HPDE6-E6E7 (cell line): ENCODE measurements around the gene MYCN.
"Not testable (repeated sequence)": the region's sequence is repeated elsewhere in the genome, so short reads cannot be mapped to it uniquely, and the experiment has no call there.

Experiments used
- DNase-seq: peaks from one replicate; pipeline ENCODE4 v3.0.0; 2011; ENCODE audit warnings: missing footprints; ENCODE audit errors: extremely low spot score

Gene MYCN

DNA sequence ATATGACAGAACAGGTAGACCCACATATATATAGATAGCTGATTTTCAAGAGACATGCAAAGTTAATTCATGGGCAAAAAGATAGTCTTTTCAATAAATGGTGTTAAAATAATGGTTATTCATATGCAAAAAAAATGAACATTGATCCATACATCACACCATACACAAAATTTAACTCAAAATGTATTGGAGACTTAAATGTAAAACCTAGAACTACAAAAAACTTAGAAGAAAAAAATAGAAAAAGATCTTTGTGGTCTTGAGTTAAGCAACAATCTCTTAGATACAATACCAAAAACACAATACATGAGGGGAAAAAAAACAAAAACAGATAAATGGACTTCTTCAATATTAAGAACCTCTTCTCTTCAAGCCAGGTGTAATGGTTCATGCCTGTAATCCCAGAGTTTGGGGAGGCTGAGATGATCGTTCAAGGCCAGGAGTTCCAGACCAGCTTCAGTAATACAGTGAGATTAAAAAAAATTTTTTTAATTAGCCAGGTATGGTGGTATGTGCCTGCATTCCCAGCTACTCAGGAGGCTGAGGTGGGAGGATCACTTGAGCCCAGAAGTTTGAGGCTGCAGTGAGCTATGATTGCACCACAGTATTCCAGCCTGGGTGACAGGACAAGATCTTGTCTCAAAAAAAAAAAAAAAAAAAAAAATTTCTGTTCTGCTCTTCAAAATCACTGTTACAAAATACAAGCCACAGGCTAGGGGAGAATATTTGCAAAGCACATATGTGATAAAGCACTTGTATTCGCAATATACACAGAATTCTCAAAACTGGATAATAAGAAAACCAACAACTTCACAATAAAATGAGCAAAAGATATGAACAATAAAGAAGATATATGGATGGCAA lies 32.7 kb upstream of the MYCN start:
- no peak for DNase-seq

DNA sequence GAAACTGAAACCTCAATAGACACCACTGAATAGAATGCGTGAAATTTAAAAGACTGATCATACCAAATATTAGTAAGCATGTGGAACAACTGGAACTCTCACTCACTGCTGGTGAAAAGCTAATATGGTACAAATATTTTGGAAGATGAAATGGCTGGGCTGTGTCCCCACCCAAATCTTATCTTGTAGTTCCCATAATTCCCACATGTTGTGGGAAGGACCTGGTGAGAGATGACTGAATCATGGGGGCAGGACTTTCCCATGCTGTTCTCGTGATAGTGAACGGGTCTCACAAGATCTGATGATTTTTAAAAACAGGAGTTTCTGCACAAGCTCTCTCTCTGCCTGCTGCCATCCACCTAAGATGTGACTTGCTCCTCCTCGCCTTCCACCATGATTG lies 32.0 kb upstream of the MYCN start:
- DNase-seq = no peak

DNA sequence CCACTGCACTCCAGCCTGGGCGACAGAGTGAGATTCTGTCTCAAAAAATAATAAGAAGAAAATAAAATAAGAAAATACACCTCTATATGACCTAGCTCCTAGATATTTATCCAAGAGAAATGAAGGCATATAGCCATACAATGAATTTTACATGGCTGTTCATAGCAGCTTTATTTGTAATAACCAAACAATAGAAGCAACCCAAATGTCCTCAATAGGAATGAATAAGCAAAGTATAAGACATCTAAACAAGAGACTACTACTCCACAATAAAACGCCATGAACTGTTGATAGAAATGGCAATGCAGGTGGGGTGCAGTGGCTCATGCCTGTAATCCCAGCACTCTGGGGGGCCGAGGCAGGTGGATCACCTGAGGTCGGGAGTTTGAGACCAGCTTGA lies 31.2 kb upstream of the MYCN start:
- DNase-seq = no peak

DNA sequence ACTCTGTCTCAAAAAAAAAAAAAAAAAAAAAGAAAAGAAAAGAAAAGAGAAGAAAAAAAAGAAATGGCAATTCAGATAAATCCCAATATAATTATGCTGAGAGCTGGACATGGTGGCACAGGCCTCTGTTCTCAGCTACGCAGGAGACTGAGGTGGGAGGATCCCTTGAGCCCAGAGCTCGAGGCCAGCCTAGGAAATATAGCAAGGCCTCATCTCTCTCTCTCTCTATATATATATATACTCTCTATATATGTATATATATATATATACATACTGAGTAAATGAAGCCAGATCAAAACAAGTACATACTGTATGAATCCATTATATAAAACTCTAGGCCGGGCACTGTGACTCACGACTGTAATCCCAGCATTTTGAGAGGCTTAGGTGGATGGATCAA lies 30.6 kb upstream of the MYCN start:
- DNase-seq = no peak

DNA sequence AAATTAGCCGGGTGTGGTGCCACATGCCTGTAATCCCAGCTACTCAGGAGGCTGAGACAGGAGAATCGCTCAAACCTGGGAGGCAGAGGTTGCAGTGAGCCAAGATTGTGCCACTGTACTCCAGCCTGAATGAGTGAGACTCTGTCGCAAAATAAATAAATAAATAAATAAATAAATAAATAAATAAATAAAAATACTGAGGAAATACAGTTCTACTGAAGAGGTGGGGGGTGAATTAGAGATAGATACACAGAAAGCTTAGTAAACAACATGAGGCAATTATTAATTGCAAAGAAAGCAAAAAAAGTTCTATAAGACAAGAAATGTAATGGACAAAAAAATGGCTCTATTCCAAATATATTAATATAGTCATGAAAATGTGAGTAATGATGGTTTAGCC lies 29.1 kb upstream of the MYCN start:
- not testable (repeated sequence) for DNase-seq

DNA sequence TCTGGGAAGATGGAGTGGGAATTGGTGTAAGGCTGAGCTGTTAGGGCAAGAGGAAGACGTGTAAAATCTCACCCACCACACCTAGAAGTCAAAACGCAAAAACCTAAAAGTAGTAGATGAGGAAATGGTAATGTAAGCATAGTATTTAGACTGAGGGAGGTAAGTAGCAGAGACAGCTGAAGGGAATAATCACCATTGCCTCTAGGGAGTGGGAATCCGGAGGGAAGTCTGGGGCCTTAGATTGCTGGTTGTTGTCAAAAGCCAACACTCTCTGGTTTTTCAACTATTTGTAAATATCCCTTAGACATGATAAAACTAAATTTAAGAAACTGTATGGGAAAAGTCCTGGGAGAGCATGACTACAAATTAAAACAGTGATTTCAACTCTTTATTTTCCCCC lies 28.7 kb upstream of the MYCN start:
- DNase-seq = no peak

DNA sequence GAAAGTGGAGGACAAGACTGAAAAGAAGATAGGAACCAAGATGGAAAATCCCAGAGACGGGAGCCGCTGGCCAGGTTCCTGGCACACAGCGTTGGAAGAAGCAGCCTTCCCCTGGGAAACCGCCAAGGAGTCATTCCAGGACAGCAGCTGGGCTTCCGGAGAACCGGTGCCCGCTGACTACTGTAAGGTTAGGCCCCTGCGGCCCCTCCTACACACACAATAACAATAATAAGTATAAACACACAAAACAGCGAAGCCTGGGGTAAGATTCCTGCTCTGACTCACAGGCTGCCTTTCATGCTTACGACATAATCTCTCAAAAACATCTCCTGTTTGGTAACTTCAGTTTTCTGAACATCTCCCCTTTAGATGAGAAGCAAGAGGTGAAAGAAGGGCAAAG lies 28.1 kb upstream of the MYCN start:
- DNase-seq = peak; percentile 49

DNA sequence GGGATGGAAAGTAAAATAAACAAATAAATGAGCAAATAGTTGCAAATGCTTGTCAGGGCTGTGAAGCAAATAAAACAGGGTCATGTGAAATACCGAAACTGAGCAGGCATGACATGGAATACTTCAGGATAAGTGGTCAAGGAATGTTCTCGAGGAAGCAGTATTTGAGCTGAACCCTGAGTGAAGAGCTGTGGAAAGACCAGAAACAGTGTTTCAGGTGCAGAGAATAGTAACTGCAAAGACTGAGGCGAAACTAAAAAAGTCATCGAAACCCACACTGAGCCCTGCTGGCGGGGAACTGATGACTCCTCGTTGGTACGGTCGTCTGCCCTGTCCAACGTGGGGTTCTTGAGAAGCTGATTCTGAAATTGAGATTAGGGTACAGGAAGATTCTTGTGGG lies 27.2 kb upstream of the MYCN start:
- DNase-seq = no peak

DNA sequence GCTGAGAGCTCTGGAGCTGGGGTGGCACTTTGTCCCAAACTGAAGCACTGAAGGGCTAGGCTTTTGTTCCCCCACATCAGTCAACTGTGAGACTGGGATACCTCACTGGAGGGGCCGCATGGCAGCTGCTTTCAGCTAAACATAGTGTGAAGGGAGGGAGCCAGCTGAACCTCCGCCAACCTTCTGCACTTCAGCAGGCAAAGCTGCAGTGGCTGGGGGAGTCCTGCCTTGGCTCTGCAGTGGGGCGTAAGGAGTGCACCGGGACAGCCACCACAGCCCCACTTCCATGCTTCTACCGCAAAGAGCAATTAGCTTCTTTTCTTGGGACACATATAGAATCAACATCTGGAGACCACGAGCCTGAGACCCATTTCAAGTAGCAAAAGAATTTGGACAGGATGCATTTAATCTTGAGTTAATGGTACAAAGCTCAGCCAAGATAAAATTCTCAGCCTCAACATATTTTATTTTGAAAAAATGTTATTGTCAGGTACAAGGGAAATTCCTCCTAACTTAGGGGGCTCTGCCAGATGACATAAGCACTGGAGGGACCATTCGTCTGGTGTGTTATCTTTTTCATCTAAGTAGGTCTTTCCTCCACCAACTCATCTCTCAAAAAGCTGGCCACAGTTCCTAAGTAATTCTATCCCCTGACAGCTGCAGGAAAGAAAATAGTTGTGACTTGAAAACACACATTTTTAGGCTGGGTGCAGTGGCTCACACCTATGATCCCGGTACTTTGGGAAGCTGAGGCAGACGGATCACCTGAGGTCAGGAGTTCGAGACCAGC lies 25.6 kb upstream of the MYCN start:
- DNase-seq = no peak

DNA sequence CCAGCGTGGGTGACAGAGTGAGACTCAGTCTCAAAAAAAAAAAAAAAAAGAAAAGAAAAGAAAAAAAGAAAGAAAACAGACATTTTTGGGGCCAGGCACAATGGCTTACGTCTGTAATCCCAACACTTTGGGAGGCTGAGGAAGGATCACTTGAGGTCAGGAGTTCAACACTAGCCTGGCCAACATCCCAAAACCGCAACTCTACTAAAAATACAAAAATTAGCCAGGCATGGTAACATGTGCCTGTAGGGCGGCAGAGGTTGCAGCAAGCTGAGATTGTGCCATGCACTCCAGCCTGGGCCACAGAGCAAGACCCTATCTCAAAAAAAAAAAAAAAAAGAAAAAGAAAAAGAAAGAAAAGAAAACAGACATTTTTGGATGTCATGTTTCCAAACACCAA lies 24.8 kb upstream of the MYCN start:
- not testable (repeated sequence) for DNase-seq

DNA sequence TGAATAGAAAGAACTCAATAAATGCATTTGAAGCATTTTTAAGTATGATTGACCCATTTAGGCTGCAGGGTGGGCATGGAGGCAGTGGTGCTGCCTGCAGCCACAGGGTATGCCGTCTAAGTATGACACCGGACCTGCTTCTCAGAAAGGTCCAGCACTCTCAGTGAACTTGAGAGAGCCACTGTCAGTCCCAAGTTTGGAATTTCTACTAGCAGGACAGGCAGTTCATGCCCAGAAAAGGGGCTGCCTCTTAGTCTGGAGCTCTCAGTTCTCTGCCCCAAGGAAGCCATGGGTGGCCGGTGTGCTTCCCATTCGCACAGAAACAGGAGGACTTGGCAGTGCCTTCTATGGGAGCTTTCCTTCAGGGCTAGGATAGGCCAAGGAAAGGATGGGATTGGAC lies 24.0 kb upstream of the MYCN start:
- no peak for DNase-seq

DNA sequence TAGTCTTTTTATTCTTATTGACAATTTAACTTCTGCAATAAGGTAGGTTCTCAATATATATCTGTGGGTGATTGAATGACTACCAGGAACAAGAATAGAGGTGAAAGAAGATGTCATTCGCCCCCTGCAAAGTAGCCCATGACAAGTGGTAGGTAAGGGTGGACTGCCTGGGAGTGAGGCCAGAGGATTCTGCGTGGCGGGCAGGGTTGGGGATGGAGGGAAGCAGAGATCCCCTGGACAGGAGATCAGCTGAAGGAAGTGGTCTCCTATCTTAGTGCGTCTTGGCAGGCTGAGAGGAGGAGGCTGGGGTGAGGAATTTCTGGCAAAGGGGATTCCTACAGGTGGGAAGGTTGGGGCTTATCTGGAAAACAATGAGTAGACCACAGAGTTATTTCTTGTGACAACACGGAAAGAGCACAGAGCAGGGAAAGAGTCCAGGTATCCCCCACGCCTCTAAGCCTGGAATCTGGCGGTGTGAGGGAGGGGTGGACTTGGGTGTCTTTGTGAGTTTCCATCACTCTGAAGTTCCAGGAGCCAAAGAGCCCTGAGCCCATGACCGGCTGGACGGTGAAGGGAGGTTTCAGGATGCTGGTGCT lies 21.5 kb upstream of the MYCN start:
- DNase-seq = no peak

DNA sequence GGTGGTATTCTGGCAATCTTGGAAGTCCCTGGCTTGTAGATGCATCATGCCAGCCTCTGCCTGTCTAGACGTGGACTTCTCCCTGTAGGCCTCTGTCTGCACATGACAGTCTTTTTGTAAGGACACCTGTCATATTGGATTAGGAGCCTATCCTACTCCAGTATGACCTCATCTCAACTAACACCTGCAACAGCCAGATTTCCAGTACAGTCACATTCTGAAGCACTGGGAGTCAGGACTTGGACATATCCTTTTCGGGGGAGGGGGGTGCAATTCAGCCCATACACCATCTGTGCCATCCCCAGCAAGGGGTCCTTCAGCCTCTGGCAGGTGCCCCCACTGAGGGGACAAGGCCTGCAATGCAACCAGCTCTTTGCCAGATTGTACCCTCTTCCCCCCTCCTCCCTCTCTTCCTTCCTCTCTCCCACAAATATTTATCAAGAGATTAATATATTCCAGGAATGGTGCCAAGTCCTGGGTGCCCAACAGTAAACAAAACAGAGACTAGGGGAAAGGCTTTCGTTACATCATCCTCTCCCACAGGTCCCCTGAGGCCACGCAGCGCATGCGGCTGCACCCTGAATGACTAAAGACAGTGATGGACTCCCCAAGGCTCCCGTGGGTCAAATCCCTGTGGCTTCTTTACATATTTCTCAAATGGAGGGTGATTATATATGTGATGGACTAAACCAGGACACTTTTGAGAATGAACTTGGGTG lies 20.5 kb upstream of the MYCN start:
- no peak for DNase-seq

DNA sequence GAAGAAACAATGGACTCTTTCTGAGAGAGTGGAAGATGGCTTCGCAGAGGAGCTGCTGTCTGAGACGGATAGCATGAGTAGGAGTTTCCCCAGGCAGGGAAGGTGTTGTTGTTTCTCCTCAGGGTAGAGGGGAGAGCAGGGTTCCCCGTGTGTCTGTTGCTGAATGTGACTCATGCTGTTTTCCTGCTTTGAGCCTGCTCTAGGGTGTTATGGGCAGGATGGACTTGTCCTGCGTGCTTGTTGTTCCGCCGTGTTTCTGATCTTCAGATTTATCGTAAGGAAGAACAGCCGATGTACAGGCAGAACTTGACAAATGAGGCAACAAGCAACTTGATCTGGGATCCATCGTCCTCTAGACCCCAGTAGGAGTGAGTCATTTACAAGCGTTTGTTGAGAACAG lies 19.7 kb upstream of the MYCN start:
- no peak for DNase-seq

DNA sequence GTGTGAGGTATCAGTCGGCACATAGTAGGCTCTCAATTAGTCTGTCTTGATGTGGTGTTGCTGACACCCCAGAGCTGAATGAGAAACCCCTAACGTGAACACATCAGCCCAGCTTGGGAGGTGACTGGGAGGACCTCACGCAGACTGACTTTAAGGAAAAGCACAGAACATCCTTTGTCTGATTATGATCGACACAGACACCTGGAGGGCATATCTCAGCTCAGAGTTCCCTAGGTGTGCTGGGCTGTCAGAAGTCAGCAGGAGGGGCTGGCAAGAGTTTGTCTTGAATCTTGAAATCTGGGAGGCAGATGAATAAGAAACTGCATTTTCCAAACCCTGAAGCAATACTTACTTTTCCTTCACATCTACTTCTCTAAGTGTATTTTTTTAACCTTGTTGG lies 16.8 kb upstream of the MYCN start:
- no peak for DNase-seq

DNA sequence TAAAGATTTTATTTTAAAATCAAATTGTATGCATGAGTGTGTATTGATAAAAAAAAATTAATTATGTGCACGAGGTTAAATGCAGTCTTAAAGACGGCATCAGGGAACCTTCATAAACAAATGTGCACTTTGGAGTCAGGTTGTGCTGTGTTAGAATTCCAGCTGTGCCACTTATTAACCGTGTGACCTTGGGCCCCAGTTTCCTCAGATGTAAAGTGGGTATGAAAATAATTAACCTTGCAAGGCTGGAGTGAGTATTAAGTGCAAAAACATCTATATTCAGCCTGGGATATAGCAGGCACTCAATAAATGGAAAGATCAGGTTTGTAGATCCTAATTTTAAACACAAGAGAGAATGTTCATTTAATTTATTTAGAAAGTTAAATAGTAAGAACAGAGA lies 14.5 kb upstream of the MYCN start:
- DNase-seq = no peak

DNA sequence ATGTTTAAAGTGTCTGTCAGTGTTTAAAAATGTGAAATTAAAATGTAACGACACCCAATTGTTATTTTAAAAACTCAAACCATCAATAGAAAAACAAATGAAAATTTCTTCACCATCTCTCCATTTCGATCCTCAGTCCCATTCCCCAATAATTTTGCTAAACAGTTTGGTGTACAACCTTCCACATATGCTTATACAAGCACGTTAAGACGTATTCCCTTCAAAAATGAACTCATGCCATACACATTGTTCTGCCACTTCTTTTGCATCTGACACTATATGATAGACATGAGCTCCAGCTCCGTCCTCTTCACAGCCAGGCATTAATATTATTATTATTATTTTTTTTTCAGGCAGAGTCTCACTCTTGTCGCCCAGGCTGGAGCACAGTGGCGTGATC lies 14.1 kb upstream of the MYCN start:
- no peak for DNase-seq

DNA sequence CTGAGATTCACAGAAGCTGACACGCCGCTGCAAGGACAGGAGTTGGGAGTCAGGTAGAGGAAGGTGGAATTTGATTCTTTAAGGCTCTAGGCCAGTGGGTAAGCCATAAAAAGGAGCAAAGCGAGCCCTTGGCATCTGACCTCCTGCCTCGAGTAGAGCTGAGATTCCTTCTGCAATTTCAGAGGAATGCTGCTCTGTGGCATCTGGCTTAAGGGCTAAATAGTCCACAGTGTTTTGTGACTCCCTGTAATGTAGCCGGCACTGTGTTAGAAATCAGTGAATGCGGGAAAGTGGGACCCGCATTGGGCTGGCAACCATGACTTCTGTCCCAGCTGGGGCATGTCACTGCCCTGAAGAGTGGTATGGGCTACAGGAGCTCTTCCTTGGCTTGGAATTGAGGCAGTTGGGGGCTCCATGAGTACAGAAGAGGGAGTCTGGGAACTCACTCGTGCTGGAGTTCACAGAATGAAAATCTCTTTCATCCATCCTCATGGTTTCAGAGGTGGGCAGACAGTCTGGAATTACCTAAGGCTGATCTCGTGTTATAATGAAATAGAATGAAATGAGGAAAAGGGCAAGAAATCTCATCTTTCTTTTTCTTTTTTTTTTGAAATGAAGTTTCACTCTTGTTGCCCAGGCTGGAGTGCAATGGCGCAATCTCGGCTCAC lies 12.7 kb upstream of the MYCN start:
- no peak for DNase-seq

DNA sequence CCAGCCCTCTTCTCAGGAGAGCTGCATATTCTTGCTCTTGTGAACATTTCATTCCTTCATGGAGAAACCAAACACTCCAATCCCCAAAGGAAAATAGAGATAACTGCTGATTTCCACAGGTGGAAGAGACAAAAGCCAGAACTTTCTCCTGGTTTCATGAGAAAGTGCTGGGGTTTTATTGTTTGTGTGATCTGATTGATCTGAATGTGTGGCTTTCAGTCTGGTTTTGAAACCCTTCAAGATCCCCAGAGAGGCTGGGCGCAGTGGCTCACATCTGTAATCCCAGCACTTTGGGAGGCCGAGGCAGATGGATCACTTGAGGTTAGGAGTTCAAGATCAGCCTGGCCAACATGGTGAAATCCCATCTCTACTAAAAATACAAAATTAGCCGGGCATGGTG lies 11.3 kb upstream of the MYCN start:
- not testable (repeated sequence) for DNase-seq

DNA sequence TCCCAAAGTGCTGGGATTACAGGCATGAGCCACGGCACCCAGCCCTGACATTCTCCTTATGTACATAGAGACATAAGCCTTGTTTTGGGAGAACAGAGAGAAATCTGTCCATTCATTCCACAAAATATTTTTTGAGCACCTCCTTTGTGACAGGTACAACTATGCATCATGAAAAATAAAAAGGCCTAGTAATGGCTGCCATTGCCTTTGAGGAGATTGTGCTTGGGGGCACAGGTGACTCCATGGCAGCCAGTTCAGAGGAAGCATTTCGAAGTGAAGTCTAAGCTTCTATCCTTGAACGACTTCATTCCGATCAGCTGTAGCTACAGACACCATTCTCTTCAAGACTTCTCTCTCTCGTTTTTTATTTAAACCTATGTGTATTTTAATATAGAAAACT lies 10.5 kb upstream of the MYCN start:
- DNase-seq = no peak

DNA sequence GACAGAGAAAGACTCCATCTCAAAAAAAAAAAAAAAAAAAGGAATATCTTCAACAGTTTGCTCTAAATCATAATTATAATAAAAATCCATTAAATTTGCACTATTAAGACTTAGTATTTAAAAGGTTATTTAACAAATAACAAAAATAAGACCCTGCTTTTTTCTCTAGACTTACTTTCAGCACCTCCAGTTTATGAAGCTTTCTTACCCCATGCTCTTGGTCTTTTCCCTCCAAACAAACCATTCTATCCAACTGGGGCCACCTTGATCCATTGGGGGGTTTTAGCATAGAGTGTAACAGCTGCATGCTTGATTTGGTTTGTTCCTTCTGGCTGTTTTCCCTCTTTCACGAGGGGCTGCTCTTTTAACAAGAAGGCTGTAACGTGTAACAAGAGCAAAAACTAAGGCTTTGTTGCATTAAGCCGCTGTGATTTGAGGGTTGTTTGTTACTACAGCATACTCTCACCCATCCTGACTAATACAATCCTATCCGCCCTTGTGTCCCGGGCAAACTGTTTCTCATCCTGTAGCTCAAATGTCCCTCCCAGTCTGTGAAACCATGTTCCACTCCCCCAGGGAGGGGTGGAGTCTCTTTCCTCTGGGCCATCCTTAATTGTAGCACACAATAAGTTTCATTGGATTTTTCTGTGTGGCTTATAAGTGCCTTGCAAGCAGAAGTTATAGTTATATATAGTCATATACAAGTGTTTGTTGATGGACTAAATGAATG lies 9.6 kb upstream of the MYCN start:
- DNase-seq = no peak
